Left cardiac atrium (tissue), 4 donors: ENCODE data around the gene OR8B8. TPM values are rescaled to one million over a fixed set of nuclear protein-coding genes. Genes with fewer than 3 reads are reported as not detected.
"Not testable (repeated sequence)": the region's sequence is repeated elsewhere in the genome, so short reads cannot be mapped to it uniquely, and the experiment has no call there.

Source experiments
- ATAC-seq, 2 donors: fragments of 200-7000 bp; cut with Tn5 transposase; one replicate each; pipeline ENCODE4 v1.9.1; 2020; ENCODE audit warnings: mild to moderate bottlenecking in 2 of 2, moderate library complexity in 2 of 2
- DNase-seq: peaks from one replicate; pipeline ENCODE4 v3.0.0-alpha.2; 2020
- intact Hi-C, 2 donors: fragments of 100-400 bp; cut with DNase I; formaldehyde crosslinking; loops; one replicate each; pipeline versions ENCODE4 v1.14.1 to v1.15.1; 2022 to 2023
- long read RNA-seq: library from polyadenylated mRNA; unstranded; transcript quantifications from one replicate; pipeline ENCODE4 v2.0.0, GENCODE V29; 2021
- total RNA-seq, 2 donors: library from RNA; stranded (reverse); fragmentation: NEBNext Ultra II Directional; extraction: Animal tissue kit (Norgen Biotek cat#: 25700); gene quantifications; one replicate each; pipeline ENCODE4 v1.2.1, GENCODE V29; 2021
- donor health status: DM: no; HTN: yes; CAD: no.
- donor health status: DM: no; HTN: yes; CAD: no; lungs with severe emphysema.
- donor health status: DM: yes; HTN: yes; CAD: no.
- donor health status: Dilated cardiomyopathy.

OR8B8 gene
- total RNA-seq: not detected
- long read RNA-seq: 0 reads

GRCh38 chr11:124445646-124446150 is at the start of gene OR8B8:
Gene OR8B8 (minus strand): TSS chr11:124445696. CDS start chr11:124441085, 4,611 bp downstream.
- ATAC-seq (no peak), DNase-seq (no peak)
- intact Hi-C loops: no loop called here

GRCh38 chr11:124493016-124493655 is 47.6 kb upstream of the OR8B8 start:
- ATAC-seq (no peak), DNase-seq (no peak)
- intact Hi-C loops: no loop called here

- ATAC-seq (no peak), DNase-seq (no peak)
- intact Hi-C loops: loop anchor here in 1 of 2 donors (5.0 to 10.0 kb wide), 2 partner anchors 66 to 101 kb away; no protein-coding TSS in a partner anchor
Observed at GRCh38 chr11:124483422-124483821, 37.9 kb upstream of the OR8B8 start.

GRCh38 chr11:124482362-124483147 is 37.1 kb upstream of the OR8B8 start:
- DNase-seq (peak; percentile 45), ATAC-seq (peak; percentile 68 to 82)
- intact Hi-C loops: loop anchor here in 1 of 2 donors (5.0 to 10.0 kb wide), 2 partner anchors 65 to 102 kb away; no protein-coding TSS in a partner anchor

- DNase-seq: peak; percentile 50
- intact Hi-C loops: loop anchor here in 1 of 2 donors (5.0 to 10.0 kb wide), 2 partner anchors 64 to 103 kb away; no protein-coding TSS in a partner anchor
- ATAC-seq: peak; percentile 72 to 94
Observed at GRCh38 chr11:124481365-124482323, 36.1 kb upstream of the OR8B8 start.

- no peak for DNase-seq
- intact Hi-C loops: no loop called here
- ATAC-seq: no peak
Observed at GRCh38 chr11:124479561-124479960, 34.1 kb upstream of the OR8B8 start.

GRCh38 chr11:124475265-124475664 is 29.8 kb upstream of the OR8B8 start:
- DNase-seq (no peak), ATAC-seq (no peak)
- intact Hi-C loops: no loop called here

- ATAC-seq (no peak), DNase-seq (no peak)
- intact Hi-C loops: no loop called here
Observed at GRCh38 chr11:124474779-124475178, 29.3 kb upstream of the OR8B8 start.

GRCh38 chr11:124474079-124474478 is 28.6 kb upstream of the OR8B8 start:
- no peak for DNase-seq
- intact Hi-C loops: no loop called here
- ATAC-seq: no peak

- ATAC-seq (no peak), DNase-seq (no peak)
- intact Hi-C loops: no loop called here
Observed at GRCh38 chr11:124473476-124473875, 28.0 kb upstream of the OR8B8 start.

- intact Hi-C loops: no loop called here
- peak; percentile 72 to 87 for ATAC-seq
- DNase-seq: peak; percentile 56
Observed at GRCh38 chr11:124470561-124471227, 25.2 kb upstream of the OR8B8 start.

- intact Hi-C loops: no loop called here
- peak; percentile 19 to 50 for ATAC-seq
- DNase-seq: peak; percentile 69
Observed at GRCh38 chr11:124467381-124467927, 22.0 kb upstream of the OR8B8 start.

GRCh38 chr11:124465368-124465767 is 19.9 kb upstream of the OR8B8 start:
- intact Hi-C loops: no loop called here
- DNase-seq (no peak), ATAC-seq (no peak)

- ATAC-seq (no peak), DNase-seq (no peak)
- intact Hi-C loops: no loop called here
Observed at GRCh38 chr11:124463990-124464389, 18.5 kb upstream of the OR8B8 start.

- intact Hi-C loops: no loop called here
- DNase-seq (no peak), ATAC-seq (no peak)
Observed at GRCh38 chr11:124463324-124463723, 17.8 kb upstream of the OR8B8 start.

- ATAC-seq: no peak
- intact Hi-C loops: no loop called here
- no peak for DNase-seq
Observed at GRCh38 chr11:124460459-124460858, 15.0 kb upstream of the OR8B8 start.

- ATAC-seq, DNase-seq, intact Hi-C loops: not testable (repeated sequence)
Observed at GRCh38 chr11:124459379-124459778, 13.9 kb upstream of the OR8B8 start.

GRCh38 chr11:124454552-124454951 is 9.1 kb upstream of the OR8B8 start:
- intact Hi-C loops: no loop called here

More at GRCh38 chr11:124454552-124454951, 9.1 kb upstream of the OR8B8 start:
- ATAC-seq (no peak), DNase-seq (no peak)
